H1 (cell line): ENCODE measurements around the gene ZNRF2. TPM values are rescaled to one million over a fixed set of nuclear protein-coding genes. Genes with fewer than 3 reads are reported as not detected.

Experiments
- CTCF ChIA-PET: fragments of 300-600 bp; sonication (Branson Sonifier 250); formaldehyde crosslinking; loops from one replicate; lab custom pipeline; 2021; ENCODE audit not compliant: partially characterized antibody; lab: Charles Lee
- POLR2A ChIA-PET: fragments of 300-600 bp; sonication (Branson Sonifier 250); formaldehyde crosslinking; loops from one replicate; lab custom pipeline; 2021; ENCODE audit warnings: inconsistent platforms; ENCODE audit not compliant: partially characterized antibody; lab: Charles Lee
- DNase-seq, 2 experiments: peaks; one replicate each; pipeline versions ENCODE4 v3.0.0 to v3.0.0-alpha.2; 2010 to 2022; ENCODE audit warnings: low spot score in 2 of 2, low read depth in 1 of 2, mixed read lengths in 1 of 2
- FAIRE-seq: peaks from 2 replicates; lab custom pipeline; 2011; peaks lifted over from hg19 to GRCh38; lab: Jason Lieb, UNC
- H2AFZ ChIP-seq: 2 replicates; pipeline ENCODE4 v1.8.1; 2012; ENCODE audit warnings: low read length, inconsistent platforms
- H2AK5ac ChIP-seq: 2 replicates; pipeline ENCODE4 v1.6.1; 2013; ENCODE audit warnings: low read depth, low read length
- H2BK120ac ChIP-seq: replicated peaks from 2 replicates; pipeline ENCODE3; 2013; ENCODE audit warnings: low read depth, low read length, inconsistent platforms
- H2BK12ac ChIP-seq: 2 replicates; pipeline ENCODE4 v1.6.1; 2013; ENCODE audit warnings: low read depth, low read length
- H2BK15ac ChIP-seq: 2 replicates; pipeline ENCODE4 v1.6.1; 2013; ENCODE audit warnings: low read length
- H2BK20ac ChIP-seq: 2 replicates; pipeline ENCODE4 v1.6.1; 2013; ENCODE audit warnings: low read length
- H2BK5ac ChIP-seq: 2 replicates; pipeline ENCODE4 v1.6.1; 2013; ENCODE audit warnings: low read depth, low read length
- H3K14ac ChIP-seq: 2 replicates; pipeline ENCODE4 v1.6.1; 2013; ENCODE audit warnings: inconsistent platforms; ENCODE audit not compliant: insufficient read length
- H3K18ac ChIP-seq: 2 replicates; pipeline ENCODE4 v1.6.1; 2013; ENCODE audit warnings: low read length; ENCODE audit errors: extremely low read depth
- H3K23ac ChIP-seq: 2 replicates; pipeline ENCODE4 v1.6.1; 2013; ENCODE audit warnings: inconsistent platforms; ENCODE audit not compliant: insufficient read length
- H3K23me2 ChIP-seq: 2 replicates; pipeline ENCODE4 v1.6.1; 2013; ENCODE audit warnings: low read depth, low read length
- H3K27ac ChIP-seq: 2 replicates; pipeline ENCODE4 v1.6.1; 2011; ENCODE audit warnings: low read depth, low read length, inconsistent platforms
- H3K27me3 ChIP-seq, 4 experiments: replicated peaks in 1 of 4; 1 replicate in 1 of 4; 2 replicates in 3 of 4; pipeline versions ENCODE4 v1.6.1 to v1.8.1; 2011 to 2013; ENCODE audit warnings: low read length in 3 of 4, mild to moderate bottlenecking in 3 of 4, inconsistent platforms in 2 of 4, mixed read lengths in 2 of 4, moderate library complexity in 1 of 4; ENCODE audit not compliant: control insufficient read depth in 3 of 4, insufficient read depth in 3 of 4; ENCODE audit errors: extremely low read depth in 1 of 4
- H3K36me3 ChIP-seq, 4 experiments: 2 replicates each; pipeline versions ENCODE4 v1.6.1 to v1.8.1; 2011 to 2013; ENCODE audit warnings: mild to moderate bottlenecking in 4 of 4, low read length in 3 of 4, moderate library complexity in 2 of 4, control low read depth in 1 of 4, inconsistent platforms in 1 of 4; ENCODE audit not compliant: insufficient read depth in 4 of 4, control insufficient read depth in 2 of 4
- H3K4ac ChIP-seq: replicated peaks from 2 replicates; pipeline ENCODE3; 2013; ENCODE audit warnings: low read length, low read depth, mixed read lengths, inconsistent platforms; ENCODE audit not compliant: insufficient read length
- H3K4me1 ChIP-seq, 4 experiments: replicated peaks in 1 of 4; 1 replicate in 1 of 4; 2 replicates in 3 of 4; pipeline versions ENCODE4 v1.6.1 to v1.8.1; 2011 to 2013; ENCODE audit warnings: low read length in 3 of 4, inconsistent platforms in 2 of 4, mixed read lengths in 1 of 4; ENCODE audit not compliant: insufficient read depth in 4 of 4, control insufficient read depth in 3 of 4
- H3K4me2 ChIP-seq, 2 experiments: 2 replicates each; pipeline versions ENCODE4 v1.6.1 to v1.8.1; 2011 to 2013; ENCODE audit warnings: low read depth in 2 of 2, low read length in 2 of 2, control low read depth in 1 of 2, inconsistent platforms in 1 of 2, mild to moderate bottlenecking in 1 of 2; ENCODE audit not compliant: insufficient read depth in 1 of 2
- H3K4me3 ChIP-seq, 4 experiments: fragments of 200-600, 300-600 bp in 1 of 4; sonication (generic), shearing (Covaris generic), sonication (Bioruptor Twin) in 1 of 4; 2 replicates each; pipeline versions ENCODE4 v1.5.1 to v1.8.1; 2011 to 2016; ENCODE audit warnings: low read length in 4 of 4, low read depth in 3 of 4, control low read depth in 2 of 4, inconsistent platforms in 2 of 4, mild to moderate bottlenecking in 2 of 4, mixed read lengths in 1 of 4, moderate library complexity in 1 of 4; ENCODE audit not compliant: insufficient read depth in 2 of 4; ENCODE audit errors: extremely low read depth in 1 of 4
- H3K56ac ChIP-seq: replicated peaks from 2 replicates; pipeline ENCODE3; 2013; ENCODE audit warnings: low read depth, mild to moderate bottlenecking, mixed read lengths, low read length, inconsistent platforms; ENCODE audit not compliant: insufficient read length
- H3K79me1 ChIP-seq: 2 replicates; pipeline ENCODE4 v1.6.1; 2013; ENCODE audit warnings: low read depth, low read length, control low read depth
- H3K79me2 ChIP-seq, 2 experiments: 2 replicates each; pipeline versions ENCODE4 v1.6.1 to v1.8.1; 2012 to 2013; ENCODE audit warnings: low read length in 2 of 2, mild to moderate bottlenecking in 2 of 2, inconsistent platforms in 1 of 2; ENCODE audit not compliant: insufficient read depth in 2 of 2, control insufficient read depth in 1 of 2
- H3K9ac ChIP-seq, 4 experiments: replicated peaks in 1 of 4; 1 replicate in 1 of 4; 2 replicates in 3 of 4; pipeline versions ENCODE4 v1.6.1 to v1.8.1; 2011 to 2013; ENCODE audit warnings: low read depth in 3 of 4, low read length in 3 of 4, control low read depth in 2 of 4, mild to moderate bottlenecking in 2 of 4, moderate library complexity in 2 of 4, inconsistent platforms in 1 of 4; ENCODE audit errors: extremely low read depth in 1 of 4
- H3K9me3 ChIP-seq, 2 experiments: 2 replicates each; pipeline versions ENCODE4 v1.6.1 to v1.8.1; 2012 to 2013; ENCODE audit warnings: mild to moderate bottlenecking in 2 of 2, moderate library complexity in 2 of 2, control low read depth in 1 of 2, inconsistent platforms in 1 of 2, low read depth in 1 of 2, low read length in 1 of 2, mixed read lengths in 1 of 2; ENCODE audit not compliant: insufficient read depth in 2 of 2
- H4K20me1 ChIP-seq, 2 experiments: replicated peaks in 1 of 2; 2 replicates each; pipeline versions ENCODE3 to v1.8.1; 2011 to 2013; ENCODE audit warnings: inconsistent platforms in 2 of 2, low read length in 2 of 2, mild to moderate bottlenecking in 1 of 2; ENCODE audit not compliant: insufficient read depth in 2 of 2, control insufficient read depth in 1 of 2
- H4K5ac ChIP-seq: 2 replicates; pipeline ENCODE4 v1.6.1; 2013; ENCODE audit warnings: low read length, low read depth, mixed read lengths, inconsistent platforms; ENCODE audit not compliant: insufficient read length
- H4K8ac ChIP-seq: 2 replicates; pipeline ENCODE4 v1.8.0; 2013; ENCODE audit warnings: mild to moderate bottlenecking, moderate library complexity, low read length, inconsistent platforms; ENCODE audit not compliant: insufficient read depth; ENCODE audit errors: extremely low read depth
- H4K91ac ChIP-seq: replicated peaks from 2 replicates; pipeline ENCODE3; 2013; ENCODE audit warnings: low read length, mixed read lengths, inconsistent platforms; ENCODE audit not compliant: insufficient read length
- HDAC2 ChIP-seq, 2 experiments: fragments of 300-600 bp in 1 of 2; sonication (generic) in 1 of 2; IDR thresholded peaks; 2 replicates each; pipeline ENCODE4 v1.6.1; 2011 to 2012; ENCODE audit warnings: low read depth in 2 of 2, low read length in 2 of 2, mild to moderate bottlenecking in 2 of 2, moderate library complexity in 2 of 2, borderline replicate concordance in 1 of 2, inconsistent platforms in 1 of 2
- SP4 ChIP-seq: IDR thresholded peaks from 2 replicates; pipeline ENCODE4 v1.6.1; 2012; ENCODE audit warnings: low read length, inconsistent platforms
- TCF12 ChIP-seq: IDR thresholded peaks from 2 replicates; pipeline ENCODE4 v1.6.1; 2011; ENCODE audit warnings: low read depth, mild to moderate bottlenecking, low read length
- WGBS, 2 experiments: shearing (Covaris generic) in 1 of 2; methylation state at CpG; one replicate each; pipeline versions ENCODE4 v1.1.6 to v1.1.7; 2013 to 2015; ENCODE audit warnings: low lambda C conversion rate in 2 of 2, mixed read lengths in 2 of 2, inconsistent platforms in 1 of 2, low coverage in 1 of 2, missing lambda C conversion rate in 1 of 2; ENCODE audit not compliant: insufficient replicate concordance in 2 of 2, insufficient coverage in 1 of 2, insufficient read length in 1 of 2; ENCODE audit errors: extremely low coverage in 1 of 2, missing lambda C conversion rate in 1 of 2; 5-methylcytosine and 5-hydroxymethylcytosine counted together
- polyA plus RNA-seq, 7 experiments: library from polyadenylated mRNA; depleted of rRNA in 3 of 7; stranded (reverse) in 5 of 7; unstranded in 2 of 7; fragments of >200 nt in 5 of 7; fragments of 200-250 nt in 2 of 7; gene quantifications; 1 replicate in 5 of 7; 2 replicates in 1 of 7; 4 replicates in 1 of 7; pipeline versions ENCODE4 v1.2.1 to v1.2.3, GENCODE V29; 2011 to 2013; ENCODE audit warnings: missing spikeins in 2 of 7, mixed read lengths in 2 of 7
- total RNA-seq: library from RNA; stranded (reverse); fragmentation: NEBNext Ultra II Directional; extraction: Animal tissue kit (Norgen Biotek cat#: 25700); gene quantifications from 2 replicates; pipeline ENCODE4 v1.2.1, GENCODE V29; 2021

Gene ZNRF2
- total and polyA plus RNA-seq, 2 of the 8 experiments (the other 6 are each of a cell fraction or from before 2014, with no cell fraction given) = 2.9 to 16.2 TPM

DNA sequence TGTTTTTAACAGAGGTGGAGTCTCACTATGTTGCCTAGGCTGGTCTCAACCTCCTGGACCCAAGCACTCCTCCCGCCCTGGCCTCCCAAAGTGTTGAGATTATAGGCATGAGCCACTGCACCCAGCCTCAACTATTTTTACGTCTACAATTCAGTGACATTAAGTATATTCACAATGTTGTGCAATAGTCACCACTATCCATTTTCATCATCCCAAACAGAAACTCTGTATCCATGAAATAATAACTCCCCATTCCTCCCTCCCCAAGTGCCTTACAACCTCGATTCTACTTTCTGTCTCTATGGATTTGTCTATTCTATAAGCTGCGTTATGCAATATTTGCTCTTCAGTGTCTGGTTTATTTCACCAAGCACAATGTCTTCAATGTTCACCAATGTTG, 20.3 kb upstream of the ZNRF2 start:
- Histone ChIP-seq H2AK5ac (no peak overlapping the region), H2AFZ (no peak overlapping the region), H2BK12ac (no peak overlapping the region), H4K91ac (no peak overlapping the region), H3K4me1 (no peaks in the 10 kb centered on the region), H3K56ac (no peak overlapping the region), H3K79me2 (no peaks in the 10 kb centered on the region), H2BK20ac (no peak overlapping the region), H3K9ac (no peak overlapping the region), H3K23me2 (no peaks in the 10 kb centered on the region), H2BK120ac (no peak overlapping the region), H3K18ac (no peak overlapping the region), H4K5ac (no peak overlapping the region), H3K4me3 (no peak overlapping the region), H3K9me3 (no peaks in the 10 kb centered on the region), H4K8ac (no peak overlapping the region), H2BK5ac (no peak overlapping the region), H3K27me3 (no peaks in the 10 kb centered on the region), H4K20me1 (no peaks in the 10 kb centered on the region), H3K23ac (no peak overlapping the region), H3K14ac (no peak overlapping the region), H3K79me1 (no peaks in the 10 kb centered on the region), H2BK15ac (no peak overlapping the region), H3K27ac (no peak overlapping the region), H3K36me3 (no peaks in the 10 kb centered on the region), H3K4me2 (no peak overlapping the region), H3K4ac (no peak overlapping the region)
- DNase-seq (no peak), FAIRE-seq (no peak)
- POLR2A ChIA-PET = no interaction called here
- no peak for TF ChIP-seq TCF12
- TF ChIP-seq SP4 = no peak
- TF ChIP-seq HDAC2 (IDR thresholded peaks at IDR 0.05; ENCODE audit: borderline replicate concordance in 1 of 2, low read depth in 2 of 2, low read length in 2 of 2) = no peak
- 92% methylated on average over 4 of the region's 4 CpGs; no CpG with 5 or more reads in 1 of the 2 experiments for WGBS, 2 experiments
- CTCF ChIA-PET = no interaction called here
